HG02798 (cell line): ENCODE measurements around the gene LONP1.

Experiments
- ATAC-seq: cut with Tn5 transposase; IDR thresholded peaks from one replicate; pipeline ENCODE4 v1.9.1; 2021; ENCODE audit warnings: mild to moderate bottlenecking; ENCODE audit not compliant: unreplicated experiment, poor library complexity

LONP1 gene

GRCh38 chr19:5681391-5682106 lies 38.4 kb downstream of the LONP1 start:
- ATAC-seq = no peak

DNA sequence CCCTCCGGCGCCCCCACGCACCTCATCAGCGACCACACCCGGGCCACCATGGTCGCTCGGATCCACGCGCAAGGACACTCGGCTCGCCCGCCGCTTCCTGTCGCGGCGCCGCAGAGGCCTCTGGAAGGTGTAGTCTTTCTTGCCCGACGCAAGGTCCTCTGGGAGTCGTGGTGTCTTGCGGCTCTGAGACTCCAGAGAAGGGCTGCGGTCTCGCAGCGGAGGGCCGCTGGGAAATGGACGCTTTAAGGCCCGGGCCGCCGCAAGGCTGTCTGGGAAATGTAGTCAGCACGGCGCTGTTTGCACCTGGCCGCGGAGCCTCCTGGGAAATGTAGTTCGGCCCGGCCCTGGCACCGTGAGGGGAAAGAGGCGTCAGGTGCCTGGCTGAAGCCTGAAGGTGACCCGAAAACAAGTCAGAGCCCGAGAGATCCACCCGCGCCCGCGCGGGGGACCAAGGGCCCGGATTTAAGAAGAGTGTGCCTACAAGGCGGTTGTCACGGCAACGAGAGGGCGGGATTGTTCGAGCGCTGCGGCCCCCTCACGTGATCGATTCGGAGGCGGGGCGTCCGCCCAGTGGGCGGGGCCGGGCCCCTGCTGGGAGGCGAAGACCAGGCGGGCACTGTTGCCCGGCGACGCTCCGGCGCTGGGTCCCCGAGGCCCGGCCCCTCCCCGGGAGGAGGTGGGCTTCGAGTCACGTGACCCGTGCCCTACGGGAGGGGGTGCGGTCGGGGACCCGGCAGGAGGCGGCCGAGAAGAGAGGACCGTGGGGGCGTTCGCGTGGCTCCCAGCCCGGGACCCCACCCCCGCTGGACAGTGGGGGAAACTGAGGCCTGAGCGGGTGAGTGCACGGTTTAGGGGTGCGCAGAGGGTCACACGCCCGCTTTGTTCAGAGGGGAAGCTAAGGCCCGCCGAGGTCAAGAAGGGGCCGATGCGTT lies 39.2 kb downstream of the LONP1 start, which contains the start of the genes HSD11B1L and MICOS13:
Gene HSD11B1L, plus strand, starts transcription at position 591 of the 932 bp plus-strand sequence. CDS start 3,806 bp downstream, outside the sequence.
Gene MICOS13, minus strand, starts transcription at position 80 of the 932 bp plus-strand sequence. Its CDS starts 30 bp downstream, at position 50.
- peak; percentile 90 for ATAC-seq

DNA sequence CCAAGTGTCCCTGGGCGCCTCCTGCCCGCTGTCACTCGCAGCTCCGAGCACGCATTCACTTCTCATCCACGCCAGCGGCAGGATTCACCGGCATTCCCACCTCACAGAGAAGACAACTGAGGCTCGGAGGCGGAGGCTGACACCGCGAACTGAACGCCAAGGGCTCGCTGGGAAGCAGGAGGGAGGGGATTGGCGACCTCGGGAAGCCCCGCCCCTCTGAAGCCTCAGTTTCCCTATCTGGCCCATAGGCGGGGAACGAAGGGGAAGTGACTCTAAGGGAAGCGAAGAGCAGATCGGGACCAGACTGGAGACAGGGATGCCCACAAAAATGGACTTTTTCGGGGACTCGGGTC lies 39.9 kb downstream of the LONP1 start:
- no peak for ATAC-seq

DNA sequence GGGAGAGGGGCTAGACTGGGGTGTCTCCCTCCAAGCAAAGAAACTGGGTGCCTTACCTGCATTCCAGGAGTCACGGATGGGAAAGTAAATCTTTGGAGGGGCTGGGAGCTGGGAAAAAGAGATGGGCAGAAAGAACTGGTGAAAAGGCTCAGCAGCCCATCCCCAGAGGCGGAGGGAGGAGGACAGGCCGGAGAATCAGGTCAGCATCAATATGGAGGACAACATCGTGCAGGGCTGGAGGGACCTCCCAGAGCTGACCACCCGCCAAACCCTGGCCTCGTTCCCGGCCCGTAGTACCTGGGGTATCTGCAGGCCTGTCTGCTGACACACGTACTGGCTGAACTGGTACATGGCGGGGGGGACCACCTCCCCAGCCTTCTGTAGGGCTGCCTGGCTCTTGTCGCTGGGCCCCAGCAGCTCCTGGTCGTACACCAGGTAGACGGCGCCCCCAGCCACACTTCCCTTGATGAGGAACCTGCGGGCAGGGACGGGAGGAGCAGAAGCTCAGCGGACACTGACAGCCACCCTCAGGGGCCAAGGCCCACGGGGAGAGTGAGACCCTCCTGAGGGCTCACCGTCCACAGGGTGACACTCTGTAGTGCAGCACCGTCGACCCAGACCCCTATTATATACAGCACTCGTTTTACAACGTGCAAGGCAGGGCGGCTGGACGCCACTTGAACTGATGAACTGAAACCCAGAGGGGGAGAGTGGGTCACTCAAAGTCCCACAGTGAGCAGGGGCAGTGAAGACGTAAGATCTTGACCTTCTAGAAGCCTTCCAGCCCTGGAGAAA lies 40.5 kb downstream of the LONP1 start:
- ATAC-seq = no peak

DNA sequence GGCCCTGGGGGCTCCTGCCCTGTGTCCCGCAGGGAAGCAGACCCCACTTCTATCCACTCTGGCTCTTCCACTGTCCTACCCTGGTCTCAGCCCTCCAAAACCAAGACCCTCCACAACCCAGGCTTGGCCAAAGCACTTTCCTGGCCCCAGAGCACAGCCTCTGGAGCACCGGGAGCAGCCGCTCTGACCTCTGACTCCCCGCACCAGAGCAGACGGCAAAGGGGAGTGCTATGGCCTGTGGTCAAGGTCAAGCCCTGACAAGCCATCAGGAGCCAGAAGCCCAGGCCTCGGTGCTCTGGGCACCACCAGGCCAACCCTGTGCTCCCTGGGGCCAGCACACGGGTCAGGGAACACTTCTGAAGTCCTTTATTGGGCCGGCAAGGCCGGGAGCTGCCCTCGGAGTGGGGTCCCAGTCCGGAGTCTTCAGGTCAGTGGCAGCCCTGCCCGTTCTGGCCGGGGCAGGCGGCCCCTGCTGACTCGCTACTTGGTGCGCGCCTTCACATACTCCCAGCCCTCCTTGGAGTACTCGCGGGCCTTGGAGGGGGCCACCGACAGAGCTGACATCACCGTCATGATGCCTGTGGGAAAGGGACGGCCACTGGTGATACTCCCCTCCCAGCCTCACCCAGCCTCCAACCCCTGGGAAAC lies 41.8 kb downstream of the LONP1 start:
- no peak for ATAC-seq

- ATAC-seq = no peak
Observed at GRCh38 chr19:5677580-5677979, 42.4 kb downstream of the LONP1 start.

- ATAC-seq = no peak
Observed at GRCh38 chr19:5677136-5677535, 42.8 kb downstream of the LONP1 start.

GRCh38 chr19:5676772-5677105 lies 43.2 kb downstream of the LONP1 start:
- no peak for ATAC-seq

- no peak for ATAC-seq
Observed at GRCh38 chr19:5676105-5676771, 43.7 kb downstream of the LONP1 start.

DNA sequence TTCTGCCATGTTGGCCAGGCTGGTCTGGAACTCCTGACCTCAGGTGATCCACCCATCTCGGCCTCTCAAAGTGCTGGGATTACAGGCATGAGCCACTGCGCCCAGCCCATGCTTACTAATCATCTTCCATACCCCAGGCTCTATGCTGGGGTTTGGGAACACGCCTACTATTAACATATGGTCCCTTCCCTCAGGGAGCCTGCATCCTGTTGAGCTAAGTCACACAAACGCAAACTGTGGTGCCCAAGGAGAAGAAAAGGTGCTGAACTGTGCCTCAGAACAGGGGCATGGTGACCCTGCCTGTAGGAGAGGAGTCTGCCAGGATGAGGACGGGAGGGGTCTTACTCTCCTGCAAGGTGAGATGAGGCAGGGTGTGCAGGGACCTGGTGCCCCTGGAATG lies 45.2 kb downstream of the LONP1 start:
- ATAC-seq = no peak

DNA sequence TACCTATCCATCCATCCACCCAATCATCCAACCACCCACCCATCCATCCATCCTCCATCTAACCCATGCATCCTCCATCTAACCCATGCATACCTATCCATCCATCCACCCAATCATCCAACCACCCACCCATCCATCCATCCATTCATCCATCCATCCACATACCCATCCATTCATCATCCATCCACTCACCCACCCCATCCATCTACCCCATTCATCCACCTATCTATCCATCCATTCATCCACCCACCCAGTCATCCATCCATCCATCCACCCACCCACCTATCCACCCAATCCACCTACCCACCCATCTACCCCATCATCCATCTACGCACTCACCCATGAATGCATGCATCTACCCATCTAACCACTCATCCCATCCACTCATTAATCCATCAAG lies 46.2 kb downstream of the LONP1 start:
- no peak for ATAC-seq

- ATAC-seq = no peak
Observed at GRCh38 chr19:5672708-5673459, 47.1 kb downstream of the LONP1 start.

DNA sequence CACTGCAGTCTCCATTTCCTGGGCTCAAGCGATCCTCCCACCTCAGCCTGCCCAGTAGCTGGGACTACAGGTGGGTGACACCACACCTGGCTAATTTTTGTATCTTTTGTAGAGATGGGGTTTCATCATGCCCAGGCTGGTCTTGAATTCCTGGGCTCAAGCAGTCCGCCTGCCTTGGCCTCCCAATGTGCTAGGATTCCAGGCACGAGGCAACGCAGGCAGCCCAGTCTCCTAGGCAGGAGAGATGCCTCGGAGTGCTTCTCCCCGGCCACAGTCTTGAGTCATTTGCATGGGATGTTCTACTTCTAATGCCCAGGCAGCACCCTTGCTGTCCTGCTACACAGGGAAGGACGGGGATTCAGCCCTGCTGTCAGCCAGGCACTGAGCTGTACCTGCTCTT lies 48.3 kb downstream of the LONP1 start:
- ATAC-seq = no peak

DNA sequence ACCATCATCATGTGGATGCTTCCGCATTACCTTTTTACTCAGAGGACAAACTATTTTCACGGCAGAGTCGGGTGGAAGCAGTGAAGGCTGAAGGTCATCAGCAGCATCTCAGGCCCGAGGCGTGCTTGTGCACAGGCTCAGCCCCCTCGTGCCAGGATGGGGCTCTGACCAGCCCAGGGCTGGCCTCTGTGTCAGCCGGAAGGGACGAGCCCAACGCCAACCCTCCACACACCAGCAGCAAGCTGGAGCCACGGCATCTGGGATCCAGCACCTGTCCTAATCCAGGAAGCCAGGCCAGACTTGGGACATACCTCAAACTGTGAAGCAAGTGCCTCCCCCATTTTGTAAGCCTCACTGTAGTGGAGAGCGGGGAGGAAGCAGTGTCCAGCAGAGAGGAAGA lies 50.7 kb downstream of the LONP1 start:
- ATAC-seq = no peak

DNA sequence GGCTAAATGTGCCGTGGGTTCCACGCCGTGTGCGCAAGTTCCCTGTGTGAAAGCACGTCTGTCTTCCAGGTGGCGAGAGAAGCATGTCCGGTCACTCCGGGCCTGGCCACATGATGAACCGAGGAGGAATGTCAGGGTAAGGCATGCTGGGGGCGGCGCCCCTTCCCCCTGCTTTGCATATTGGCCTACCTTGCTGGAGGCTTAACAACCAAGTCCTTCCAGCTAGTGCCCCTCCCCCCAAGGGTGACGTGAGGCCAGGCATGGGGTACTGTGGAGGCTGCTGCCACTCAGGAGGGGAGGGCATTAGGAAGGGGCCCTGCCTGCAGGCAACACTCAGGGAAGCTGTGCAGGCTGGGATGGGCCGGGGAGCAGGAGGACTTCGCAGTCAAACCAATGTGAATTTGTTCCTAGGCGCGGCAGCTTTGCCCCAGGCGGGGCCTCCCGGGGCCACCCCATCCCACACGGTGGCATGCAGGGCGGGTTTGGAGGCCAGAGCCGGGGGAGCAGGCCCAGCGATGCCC lies 52.1 kb downstream of the LONP1 start:
- ATAC-seq = no peak

- ATAC-seq = no peak
Observed at GRCh38 chr19:5666921-5667610, 52.9 kb downstream of the LONP1 start.

GRCh38 chr19:5665781-5666513 lies 54.0 kb downstream of the LONP1 start:
- no peak for ATAC-seq

- ATAC-seq = no peak
Observed at GRCh38 chr19:5664515-5664914, 55.4 kb downstream of the LONP1 start.
